ENCODE results near the gene UNC5CL.
A peak's percentile ranks its signal among the peaks of the same experiment; 100 is the strongest.
"Not testable (repeated sequence)": the region's sequence is repeated elsewhere in the genome, so short reads cannot be mapped to it uniquely, and the experiment has no call there.

UNC5CL gene

GRCh38 chr6:41013466-41014153 lies 25.4 kb downstream of the UNC5CL start:
- TF ChIP-seq CTCF (IDR thresholded peaks at IDR 0.05; ENCODE audit: insufficient read depth, low read length, missing control alignments), result no peak
- ChIA-PET POLR2A (no interaction called here), CTCF (interaction anchor here (0.7 to 2.0 kb wide), 3 partner anchors 10 to 51 kb away, joined by 3 to 5 read pairs (median 3); no protein-coding TSS in a partner anchor)
- no peak for DNase-seq (ENCODE audit: low read depth, low spot score)
- no peak overlapping the region for H3K4me3 ChIP-seq (ENCODE audit: low read depth, low read length)

GRCh38 chr6:41011673-41012072 lies 27.3 kb downstream of the UNC5CL start:
- ChIA-PET POLR2A (no interaction called here), CTCF (interaction anchor here (0.7 to 2.0 kb wide), 4 partner anchors 10 to 117 kb away, joined by 4 to 7 read pairs (median 5); no protein-coding TSS in a partner anchor)
- no peak overlapping the region for H3K4me3 ChIP-seq (ENCODE audit: low read depth, low read length)
- no peak for DNase-seq (ENCODE audit: low read depth, low spot score)
- no peak for TF ChIP-seq CTCF (IDR thresholded peaks at IDR 0.05; ENCODE audit: insufficient read depth, low read length, missing control alignments)

- no peak for TF ChIP-seq CTCF (IDR thresholded peaks at IDR 0.05; ENCODE audit: insufficient read depth, low read length, missing control alignments)
- POLR2A ChIA-PET, result no interaction called here
- CTCF ChIA-PET, result interaction anchor here (1.4 to 2.1 kb wide), 3 partner anchors 12 to 115 kb away, joined by 4 to 10 read pairs (median 8); no protein-coding TSS in a partner anchor
- no peak for DNase-seq (ENCODE audit: low read depth, low spot score)
- H3K4me3 ChIP-seq (ENCODE audit: low read depth, low read length), result no peak overlapping the region
Measured at GRCh38 chr6:41009669-41010068, 29.4 kb downstream of the UNC5CL start.

GRCh38 chr6:41008011-41008410 lies 31.0 kb downstream of the UNC5CL start:
- DNase-seq (ENCODE audit: low read depth, low spot score), result no peak
- CTCF ChIA-PET, result interaction anchor here (1.0 to 1.8 kb wide), 4 partner anchors 9 to 22 kb away, joined by 3 to 8 read pairs (median 3); no protein-coding TSS in a partner anchor
- H3K4me3 ChIP-seq (ENCODE audit: low read depth, low read length), result no peak overlapping the region
- POLR2A ChIA-PET, result no interaction called here
- no peak for TF ChIP-seq CTCF (IDR thresholded peaks at IDR 0.05; ENCODE audit: insufficient read depth, low read length, missing control alignments)

- POLR2A ChIA-PET; H3K4me3 ChIP-seq (ENCODE audit: low read depth, low read length); CTCF ChIA-PET; DNase-seq (ENCODE audit: low read depth, low spot score): not testable (repeated sequence)
Measured at GRCh38 chr6:41006980-41007379, 32.0 kb downstream of the UNC5CL start.

- CTCF ChIA-PET; POLR2A ChIA-PET; DNase-seq (ENCODE audit: low read depth, low spot score); H3K4me3 ChIP-seq (ENCODE audit: low read depth, low read length): not testable (repeated sequence)
- TF ChIP-seq CTCF (IDR thresholded peaks at IDR 0.05; ENCODE audit: insufficient read depth, low read length, missing control alignments), result peak; percentile 58
Measured at GRCh38 chr6:41006217-41006616, 32.8 kb downstream of the UNC5CL start.

- TF ChIP-seq CTCF (IDR thresholded peaks at IDR 0.05; ENCODE audit: insufficient read depth, low read length, missing control alignments), result no peak
- H3K4me3 ChIP-seq (ENCODE audit: low read depth, low read length), result no peak overlapping the region
- no peak for DNase-seq (ENCODE audit: low read depth, low spot score)
- ChIA-PET CTCF (interaction anchor here (1.9 kb wide), 1 partner anchor 26 kb away, joined by 9 read pairs; no protein-coding TSS in a partner anchor), POLR2A (no interaction called here)
Measured at GRCh38 chr6:41002168-41002567, 36.9 kb downstream of the UNC5CL start.
